Measurements from ENCODE around the gene NHSL2.

GRCh38 chrX:72143609-72143907 is 232.9 kb downstream of the NHSL2 start:
- TF ChIP-seq CTCF (IDR thresholded peaks at IDR 0.05; ENCODE audit: low read depth, low read length) (no peak), EZH2phosphoT487 (IDR thresholded peaks at IDR 0.05; ENCODE audit: low read depth) (no peak)
